Dedifferentiated amniotic fluid mesenchymal stem cell (primary cell): ENCODE measurements around the gene RPS6KL1.
A peak's percentile ranks its signal among the peaks of the same experiment; 100 is the strongest.

Experiments used
- DNase-seq: peaks from one replicate; pipeline ENCODE4 v3.0.0-alpha.2; 2016; ENCODE audit errors: extremely low spot score

The RPS6KL1 gene

GRCh38 chr14:74912801-74913200 lies 10.3 kb downstream of the RPS6KL1 start:
- DNase-seq: no peak

DNA sequence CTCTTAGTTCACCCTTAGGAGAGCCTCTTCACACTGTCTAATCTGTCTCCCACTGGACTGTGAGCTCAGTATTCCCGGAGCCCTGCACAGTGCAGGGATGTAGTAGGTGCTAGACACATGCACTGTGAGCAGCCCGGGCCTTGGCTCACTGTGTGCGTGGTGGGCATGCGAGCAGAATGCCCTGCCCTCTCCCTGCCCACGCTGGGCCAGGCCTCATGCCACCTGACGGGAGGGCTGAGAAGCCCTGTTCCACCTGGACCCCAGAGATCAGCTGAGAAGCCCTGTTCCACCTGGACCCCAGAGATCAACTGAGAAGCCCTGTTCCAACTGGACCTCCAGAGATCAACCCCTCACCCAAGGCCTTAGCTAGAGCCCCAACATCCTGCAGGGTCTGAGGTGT lies 10.9 kb downstream of the RPS6KL1 start:
- DNase-seq: no peak

GRCh38 chr14:74911704-74912103 lies 11.4 kb downstream of the RPS6KL1 start:
- DNase-seq: no peak

DNA sequence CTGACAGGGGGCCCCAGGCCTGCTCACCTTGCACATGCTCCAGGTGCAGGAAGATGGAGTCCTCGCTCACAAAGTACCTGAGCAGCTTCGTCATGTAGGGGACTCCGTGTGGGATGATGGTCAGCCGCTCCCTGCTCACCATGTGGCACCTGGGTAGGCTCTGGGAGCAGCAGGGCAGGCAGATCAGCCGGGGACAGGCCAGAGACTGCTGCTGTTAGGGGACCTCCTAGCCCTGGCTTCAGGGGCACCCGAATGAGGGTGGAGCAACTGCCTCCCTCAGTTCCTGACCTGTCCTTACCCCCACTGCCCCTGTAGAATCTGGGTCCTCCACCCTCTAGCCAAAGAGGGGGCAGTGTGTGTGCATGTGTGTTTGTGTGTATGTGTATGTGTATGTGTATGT lies 11.8 kb downstream of the RPS6KL1 start:
- DNase-seq: no peak

- DNase-seq: no peak
Observed at GRCh38 chr14:74910556-74910955, 12.5 kb downstream of the RPS6KL1 start.

GRCh38 chr14:74909911-74910310 lies 13.1 kb downstream of the RPS6KL1 start:
- no peak for DNase-seq

DNA sequence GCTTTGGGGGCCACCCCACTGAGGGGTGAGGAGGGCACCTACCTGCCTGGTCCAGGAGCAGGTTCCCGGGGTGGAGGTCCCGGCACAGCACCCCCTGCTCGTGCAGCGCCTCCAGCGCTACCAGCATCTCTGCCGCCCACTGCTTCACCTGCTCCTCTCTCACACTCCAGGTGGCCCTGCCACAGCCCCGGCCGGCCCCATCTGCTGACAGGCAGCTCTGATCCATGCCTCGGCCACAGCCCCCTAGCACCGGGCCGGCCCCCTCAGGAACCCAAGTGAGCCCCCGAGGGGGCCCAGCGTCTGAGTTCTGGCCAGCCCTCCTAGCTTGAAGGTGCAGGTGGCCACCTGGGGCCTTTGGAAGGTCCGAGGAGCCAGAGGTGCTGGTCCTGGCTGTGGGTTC lies 13.6 kb downstream of the RPS6KL1 start:
- DNase-seq: no peak

DNA sequence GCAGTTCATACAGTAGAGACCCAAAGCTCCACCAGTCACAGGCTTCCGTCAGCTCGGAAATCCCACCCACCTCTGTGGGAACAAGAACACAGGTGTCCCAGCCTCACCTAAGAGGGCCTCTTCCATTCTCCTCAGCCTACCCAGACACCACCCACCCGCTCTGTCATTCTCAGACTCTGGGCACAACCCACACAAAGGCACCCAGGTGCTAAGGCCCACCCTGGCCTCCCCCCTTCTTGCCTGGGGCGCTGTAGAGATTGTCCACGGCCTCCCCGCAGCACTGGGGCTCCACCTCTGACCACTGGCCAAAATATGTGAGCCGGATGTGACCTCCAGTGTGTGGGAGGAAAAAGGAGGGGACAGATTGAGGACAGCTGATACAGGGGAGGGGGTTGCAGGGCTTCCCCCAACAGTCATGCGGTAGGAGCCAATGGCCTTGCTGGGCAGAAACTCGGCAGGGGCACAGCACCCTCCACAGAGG lies 14.2 kb downstream of the RPS6KL1 start:
- no peak for DNase-seq

GRCh38 chr14:74907744-74908143 lies 15.3 kb downstream of the RPS6KL1 start:
- DNase-seq: no peak

DNA sequence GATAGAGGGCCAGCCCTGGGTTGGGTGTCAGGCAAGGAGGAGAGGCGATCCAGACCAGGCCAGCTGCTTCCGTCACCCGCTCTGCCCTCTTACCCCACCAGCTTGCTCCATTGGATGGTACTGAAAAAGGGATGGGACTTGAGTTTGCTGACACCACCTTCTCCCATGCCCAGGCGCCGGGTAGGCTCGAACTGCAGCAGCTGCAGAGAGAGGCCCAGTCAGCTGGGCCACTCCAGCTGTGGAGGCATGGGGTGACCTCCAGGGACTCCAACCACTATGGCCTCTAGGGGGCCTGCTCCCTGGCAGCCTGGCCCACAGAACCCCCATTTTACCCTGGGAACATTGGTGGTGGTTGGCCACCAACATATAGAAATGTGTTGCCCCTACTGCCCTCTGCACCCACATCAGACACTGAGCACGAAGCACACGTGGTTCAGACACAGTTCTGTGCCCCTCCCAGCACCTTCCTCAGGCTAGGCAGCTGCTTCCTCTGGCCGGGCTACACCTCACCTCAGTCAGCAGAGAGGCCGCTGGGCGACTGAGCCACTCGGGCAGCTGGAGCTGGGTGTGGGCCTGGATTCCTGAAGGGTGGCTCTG lies 16.0 kb downstream of the RPS6KL1 start:
- DNase-seq: no peak

GRCh38 chr14:74905595-74906142 lies 17.4 kb downstream of the RPS6KL1 start:
- DNase-seq: peak; percentile 31

DNA sequence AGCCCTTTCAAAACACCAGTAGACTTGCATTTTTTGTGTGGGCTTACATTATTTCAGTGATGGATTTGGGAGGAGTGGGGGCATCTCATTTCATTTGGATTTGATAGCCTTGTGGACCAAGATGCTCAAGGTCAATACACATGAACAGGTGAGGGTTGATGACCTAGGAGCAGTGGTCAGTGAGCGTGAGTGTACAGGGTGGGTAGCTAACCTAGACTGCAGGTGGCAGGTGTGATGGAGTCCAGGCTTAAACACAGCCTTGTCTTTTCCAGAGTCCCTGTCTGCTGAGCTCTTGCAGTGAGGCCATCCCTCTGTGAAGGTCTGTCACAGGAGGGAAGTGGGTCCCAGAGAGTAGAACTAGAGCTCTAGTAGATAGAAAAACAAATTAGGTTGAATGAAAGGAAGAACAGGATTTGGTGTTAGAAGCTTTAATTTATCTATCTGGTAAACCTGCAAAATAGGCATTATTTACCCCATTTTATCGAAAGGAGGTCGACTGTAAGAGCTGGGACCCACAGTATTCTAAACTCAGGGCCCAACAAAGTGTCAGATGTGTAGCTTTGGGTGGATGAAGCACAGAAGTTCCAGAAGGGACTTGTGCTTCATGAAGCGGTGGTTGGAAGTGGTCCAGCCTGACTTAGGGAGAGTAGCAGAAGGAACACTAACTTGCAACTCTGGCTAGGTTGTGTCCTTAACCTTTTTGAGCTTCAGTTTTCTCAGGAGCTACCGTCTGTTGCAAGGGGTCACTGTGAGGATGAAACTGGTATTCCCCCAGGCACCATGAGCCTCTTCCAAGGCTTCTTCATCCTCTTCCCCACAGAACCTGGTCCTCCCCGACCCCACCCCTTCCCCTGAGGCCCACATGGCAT lies 18.2 kb downstream of the RPS6KL1 start:
- no peak for DNase-seq

GRCh38 chr14:74902941-74903705 lies 19.9 kb downstream of the RPS6KL1 start:
- no peak for DNase-seq

DNA sequence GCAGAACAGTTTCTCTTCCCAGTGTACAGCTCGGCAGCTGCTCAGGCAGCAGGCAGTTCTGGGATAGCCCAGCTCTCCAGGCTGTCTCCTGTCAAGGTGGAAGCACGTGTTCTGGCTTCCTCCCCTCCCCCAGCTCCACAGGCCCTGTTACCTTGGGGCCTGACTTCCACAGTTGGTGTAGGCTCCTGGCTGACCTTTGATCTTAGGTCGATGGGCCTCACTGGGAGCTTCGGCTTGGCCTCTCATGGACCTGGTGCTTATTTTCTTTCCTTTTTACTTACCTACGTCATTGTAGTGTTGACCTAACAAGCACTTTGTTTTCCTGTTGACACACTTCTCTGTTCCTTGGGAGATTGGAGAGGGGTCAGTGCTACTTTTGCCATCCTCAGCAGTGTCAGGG lies 24.4 kb downstream of the RPS6KL1 start:
- no peak for DNase-seq

GRCh38 chr14:74898083-74898482 lies 25.0 kb downstream of the RPS6KL1 start:
- DNase-seq: no peak

DNA sequence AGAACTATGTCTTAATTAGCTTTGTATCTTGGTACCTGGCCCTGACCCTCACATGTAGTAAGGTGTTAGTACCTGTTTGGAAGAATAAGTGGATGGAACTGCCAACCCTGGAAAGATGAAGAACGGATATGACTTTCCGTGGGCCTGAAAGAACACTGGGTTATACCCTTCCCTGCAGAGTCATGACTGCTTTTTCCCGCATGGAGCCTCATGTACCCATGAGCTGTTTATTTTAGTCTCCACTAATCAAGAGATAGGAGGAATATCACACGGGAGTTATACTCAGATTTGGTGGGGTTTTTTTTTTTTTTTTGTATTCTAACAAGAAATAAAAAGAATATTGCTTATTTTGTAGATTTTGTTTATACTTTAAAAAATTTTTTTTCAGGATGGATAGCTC lies 25.4 kb downstream of the RPS6KL1 start:
- DNase-seq: no peak

DNA sequence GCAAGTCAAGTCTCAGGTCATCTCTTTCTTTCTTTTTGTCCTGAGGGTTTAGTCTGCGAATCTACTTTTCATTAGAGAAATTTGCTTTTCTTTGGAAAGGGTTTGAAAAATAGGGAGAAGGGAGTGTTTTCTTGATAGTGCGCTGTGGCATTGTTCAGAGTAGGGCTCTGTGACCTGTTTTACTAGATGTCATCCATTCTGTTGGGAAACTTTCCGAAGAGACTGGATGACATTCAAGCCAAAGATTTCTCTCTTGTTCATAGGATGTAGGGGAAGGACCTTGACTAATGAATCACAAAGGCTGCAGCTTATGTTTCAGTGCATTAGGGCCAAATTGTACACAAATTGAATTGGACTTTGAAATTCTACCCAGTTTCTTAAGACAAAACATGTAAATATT lies 26.7 kb downstream of the RPS6KL1 start:
- DNase-seq: no peak

DNA sequence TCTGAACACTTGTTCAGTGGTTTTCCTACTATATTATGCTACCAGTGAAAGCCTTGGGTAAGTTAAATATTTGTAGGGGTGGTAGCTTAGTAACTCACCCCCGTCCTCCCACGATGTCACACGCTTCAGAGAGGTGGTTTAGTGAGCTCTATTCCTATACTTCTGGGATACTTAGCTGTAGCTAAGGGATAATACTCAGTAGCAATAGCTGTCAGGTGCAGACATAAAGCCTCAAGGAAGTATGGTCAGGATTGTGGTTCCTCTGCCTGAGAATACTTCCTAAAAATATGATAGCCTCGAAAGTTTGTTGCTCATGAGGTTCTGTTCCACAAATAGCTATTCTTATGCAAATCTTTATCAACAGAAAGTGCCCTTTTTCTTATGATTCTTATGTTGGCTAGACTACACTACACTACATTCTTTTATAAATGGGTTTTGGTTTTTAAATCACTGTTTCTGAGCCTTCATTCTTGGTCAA lies 29.4 kb downstream of the RPS6KL1 start:
- DNase-seq: no peak

DNA sequence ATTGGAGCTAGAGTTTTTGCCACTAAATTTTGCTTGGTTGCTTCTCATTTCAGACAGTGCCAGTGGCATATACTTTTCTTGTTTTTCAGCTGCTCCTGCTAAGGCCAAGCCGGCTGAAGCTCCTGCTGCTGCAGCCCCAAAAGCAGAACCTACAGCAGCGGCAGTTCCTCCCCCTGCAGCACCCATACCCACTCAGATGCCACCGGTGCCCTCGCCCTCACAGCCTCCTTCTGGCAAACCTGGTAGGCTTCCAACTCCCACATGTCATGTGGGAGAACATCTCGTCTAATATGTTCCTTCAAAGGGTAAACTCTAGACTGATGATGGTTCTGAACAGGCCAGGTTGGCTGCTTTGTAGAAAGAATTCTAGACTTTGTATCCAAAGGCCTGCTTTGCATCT lies 30.3 kb downstream of the RPS6KL1 start:
- DNase-seq: no peak

DNA sequence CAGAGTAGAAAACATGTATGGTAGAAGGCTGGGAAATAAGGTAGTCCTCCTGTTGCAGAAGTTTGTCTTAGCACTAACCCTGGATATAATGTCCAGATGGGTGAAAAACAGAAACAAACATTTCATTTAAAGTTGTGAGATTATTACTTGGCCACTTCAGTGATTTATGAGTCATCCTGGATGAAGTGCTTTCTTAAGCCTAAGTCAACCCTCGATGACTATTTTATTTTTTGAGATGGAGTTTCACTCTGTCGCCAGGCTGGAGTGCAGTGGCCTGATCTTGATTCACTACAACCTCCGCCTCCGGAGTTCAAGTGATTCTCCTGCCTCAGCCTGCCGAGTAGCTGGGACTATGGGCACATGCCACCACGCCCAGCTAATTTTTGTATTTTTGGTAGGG lies 31.2 kb downstream of the RPS6KL1 start:
- no peak for DNase-seq

- no peak for DNase-seq
Observed at GRCh38 chr14:74890262-74890661, 32.8 kb downstream of the RPS6KL1 start.
